Body of pancreas (tissue), 4 donors: ENCODE data around the gene PPP1R13L. TPM values are rescaled to one million over a fixed set of nuclear protein-coding genes. Genes with fewer than 3 reads are reported as not detected.
A peak's percentile ranks its signal among the peaks of the same experiment; 100 is the strongest.
"Not testable (repeated sequence)": the region's sequence is repeated elsewhere in the genome, so short reads cannot be mapped to it uniquely, and the experiment has no call there.

Experiments
- ATAC-seq: fragments of 150-250 bp; one replicate; pipeline ENCODE4 v1.9.1; 2016
- DNase-seq, 4 donors: peaks; one replicate each; pipeline ENCODE4 v3.0.0-alpha.2; 2019
- H3K27ac ChIP-seq, 4 donors: fragments of 200-600 bp; sonication (generic); 1 replicate in 3 of 4; 2 replicates in 1 of 4; pipeline versions ENCODE4 v1.5.1 to v1.6.1; 2016 to 2019; ENCODE audit warnings: mild to moderate bottlenecking in 1 of 4, mixed read lengths in 1 of 4, moderate library complexity in 1 of 4
- H3K27me3 ChIP-seq, 2 donors: fragments of 200-600 bp; sonication (generic); one replicate each; pipeline ENCODE4 v1.6.0; 2016; ENCODE audit warnings: mild to moderate bottlenecking in 1 of 2
- H3K36me3 ChIP-seq, 2 donors: fragments of 200-600 bp; sonication (generic); replicated peaks in 1 of 2; 2 replicates each; pipeline ENCODE4 v1.5.1; 2016; ENCODE audit warnings: low read depth in 2 of 2; ENCODE audit not compliant: insufficient read depth in 1 of 2
- H3K4me1 ChIP-seq: fragments of 200-600 bp; sonication (generic); one replicate; pipeline ENCODE4 v1.6.0; 2016
- H3K4me3 ChIP-seq, 2 donors: fragments of 200-600 bp; sonication (generic); 1 replicate in 1 of 2; 2 replicates in 1 of 2; pipeline ENCODE4 v1.5.1; 2016 to 2019
- H3K9me3 ChIP-seq, 3 donors: fragments of 200-600 bp; sonication (generic); 1 replicate in 2 of 3; 2 replicates in 1 of 3; pipeline ENCODE4 v1.5.1; 2016
- CTCF ChIP-seq, 7 experiments: fragments of 450-650 bp in 4 of 7; fragments of 200-600 bp in 3 of 7; sonication (generic) in 3 of 7; IDR thresholded peaks; one replicate each; pipeline ENCODE4 v1.5.1; 2016 to 2019; ENCODE audit warnings: antibody characterized with exemption in 7 of 7
- POLR2A ChIP-seq, 3 donors: fragments of 450-650 bp; IDR thresholded peaks; one replicate each; pipeline ENCODE4 v1.6.1; 2016; ENCODE audit warnings: antibody characterized with exemption in 3 of 3, mild to moderate bottlenecking in 2 of 3
- WGBS, 2 donors: methylation state at CpG; one replicate each; pipeline ENCODE4 v1.1.5; 2017; 5-methylcytosine and 5-hydroxymethylcytosine counted together
- intact Hi-C: fragments of 100-400 bp; cut with DNase I; formaldehyde crosslinking; loops from one replicate; pipeline ENCODE4 v1.15.1; 2023
- total RNA-seq, 2 donors: library from RNA; depleted of rRNA; stranded (reverse); fragments of >200 nt; gene quantifications; one replicate each; pipeline ENCODE4 v1.1.0, GENCODE V29; 2016

Gene PPP1R13L
- total RNA-seq, 2 donors from 2014 or later: 26.4 to 32.9 TPM

GRCh38 chr19:45437328-45437727, 32.5 kb upstream of the PPP1R13L start:
- Histone ChIP-seq H3K27me3 (no peaks in the 10 kb centered on the region), H3K36me3 (no peaks in the 10 kb centered on the region), H3K27ac (no peak overlapping the region), H3K4me3 (no peak overlapping the region), H3K4me1 (peaks cover 5% of the 10 kb centered on the region), H3K9me3 (no peaks in the 10 kb centered on the region)
- WGBS, 2 donors: 74 to 77% methylated on average over 3 of the region's 3 CpGs
- TF ChIP-seq CTCF (IDR thresholded peaks at IDR 0.05): no peak
- TF ChIP-seq POLR2A (IDR thresholded peaks at IDR 0.05): no peak
- no peak for ATAC-seq
- intact Hi-C loops: loop anchor here (5.0 kb wide), 1 partner anchor 45 kb away; no protein-coding TSS in a partner anchor
- no peak for DNase-seq

- H3K9me3 ChIP-seq, intact Hi-C loops, H3K36me3 ChIP-seq, H3K27me3 ChIP-seq, H3K4me3 ChIP-seq, ATAC-seq, DNase-seq, H3K27ac ChIP-seq: not testable (repeated sequence)
- WGBS, 2 donors: 75 to 87% methylated on average over 4 to 8 of the region's 8 CpGs
- H3K4me1 ChIP-seq: peaks cover 12% of the 10 kb centered on the region
Observed at GRCh38 chr19:45432543-45432942, 27.7 kb upstream of the PPP1R13L start.

- H3K4me3 ChIP-seq, intact Hi-C loops, ATAC-seq, DNase-seq, H3K9me3 ChIP-seq, H3K27me3 ChIP-seq, H3K36me3 ChIP-seq, H3K27ac ChIP-seq: not testable (repeated sequence)
- WGBS, 2 donors: 50 to 61% methylated on average over 9 of the region's 9 CpGs
- H3K4me1 ChIP-seq: peaks cover 12% of the 10 kb centered on the region
Observed at GRCh38 chr19:45431008-45431407, 26.1 kb upstream of the PPP1R13L start.

GRCh38 chr19:45429896-45430295, 25.0 kb upstream of the PPP1R13L start:
- H3K9me3 ChIP-seq, DNase-seq, H3K27ac ChIP-seq, H3K36me3 ChIP-seq, H3K27me3 ChIP-seq, H3K4me3 ChIP-seq, ATAC-seq, intact Hi-C loops: not testable (repeated sequence)
- 52 to 63% methylated on average over 11 of the region's 11 CpGs for WGBS, 2 donors
- peaks cover 16% of the 10 kb centered on the region for H3K4me1 ChIP-seq

GRCh38 chr19:45428384-45429231, 23.7 kb upstream of the PPP1R13L start:
- peaks cover 28% of the 10 kb centered on the region for H3K4me1 ChIP-seq
- peak; percentile 2 for ATAC-seq
- WGBS, 2 donors: 3% methylated on average over 20 to 69 of the region's 73 CpGs
- peak in 5 of 7 experiments; percentile 16 to 37 (median 26) for TF ChIP-seq CTCF (IDR thresholded peaks at IDR 0.05)
- TF ChIP-seq POLR2A (IDR thresholded peaks at IDR 0.05): no peak
- no peaks in the 10 kb centered on the region for H3K27me3 ChIP-seq
- peak overlapping the region in 2 of 4 donors; percentile 3 to 44 for H3K27ac ChIP-seq
- peak in 2 of 4 donors; percentile 35 to 42 for DNase-seq
- no peaks in the 10 kb centered on the region for H3K9me3 ChIP-seq
- H3K4me3 ChIP-seq: peak overlapping the region; percentile 22 to 61
- intact Hi-C loops: no loop called here
- H3K36me3 ChIP-seq: no peaks in the 10 kb centered on the region

- 4 to 6% methylated on average over 18 to 24 of the region's 24 CpGs for WGBS, 2 donors
- no peaks in the 10 kb centered on the region for H3K36me3 ChIP-seq
- peak overlapping the region; percentile 84 to 97 (median 90) for H3K27ac ChIP-seq
- H3K4me3 ChIP-seq: no peak overlapping the region
- intact Hi-C loops: no loop called here
- no peaks in the 10 kb centered on the region for H3K27me3 ChIP-seq
- no peak for TF ChIP-seq CTCF (IDR thresholded peaks at IDR 0.05)
- no peak for TF ChIP-seq POLR2A (IDR thresholded peaks at IDR 0.05)
- DNase-seq: peak; percentile 57 to 81 (median 72)
- no peaks in the 10 kb centered on the region for H3K9me3 ChIP-seq
- H3K4me1 ChIP-seq: peaks cover 38% of the 10 kb centered on the region
- peak; percentile 49 for ATAC-seq
Observed at GRCh38 chr19:45424191-45425058, 19.6 kb upstream of the PPP1R13L start.
